Endodermal cell (in vitro differentiated cells): ENCODE data around the gene PEX11G. TPM values are rescaled to one million over a fixed set of nuclear protein-coding genes. Genes with fewer than 3 reads are reported as not detected.

Experiments
- DNase-seq: peaks from one replicate; pipeline ENCODE4 v3.0.0-alpha.2; 2017
- H3K27ac ChIP-seq: 2 replicates; pipeline ENCODE4 v1.5.1; 2013; ENCODE audit warnings: mild to moderate bottlenecking, low read depth, low read length, moderate library complexity
- H3K27me3 ChIP-seq: 2 replicates; pipeline ENCODE4 v1.6.1; 2013; ENCODE audit warnings: mild to moderate bottlenecking, low read length, moderate library complexity; ENCODE audit not compliant: insufficient read depth, control insufficient read depth, poor library complexity, severe bottlenecking
- H3K36me3 ChIP-seq: 2 replicates; pipeline ENCODE4 v1.7.0; 2013; ENCODE audit warnings: mild to moderate bottlenecking, low read length, moderate library complexity; ENCODE audit not compliant: control insufficient read depth, insufficient read depth
- H3K4me1 ChIP-seq: one replicate; pipeline ENCODE4 v1.7.0; 2013; ENCODE audit warnings: low read length; ENCODE audit not compliant: control insufficient read depth, insufficient read depth
- H3K4me3 ChIP-seq: 2 replicates; pipeline ENCODE4 v1.5.1; 2013; ENCODE audit warnings: mild to moderate bottlenecking, low read length, moderate library complexity
- H3K9ac ChIP-seq: 2 replicates; pipeline ENCODE4 v1.6.1; 2013; ENCODE audit warnings: mild to moderate bottlenecking, low read length, moderate library complexity; ENCODE audit not compliant: poor library complexity, severe bottlenecking; ENCODE audit errors: extremely low read depth
- H3K9me3 ChIP-seq: 2 replicates; pipeline ENCODE4 v1.6.1; 2013; ENCODE audit warnings: mild to moderate bottlenecking, low read length, moderate library complexity; ENCODE audit not compliant: control insufficient read depth
- H3K27ac Mint-ChIP-seq: 2 replicates; pipeline ENCODE4 v1.8.0; 2020; ENCODE audit warnings: mixed read lengths
- H3K27me3 Mint-ChIP-seq: 2 replicates; pipeline ENCODE4 v1.8.0; 2021; ENCODE audit warnings: mild to moderate bottlenecking, mixed read lengths; ENCODE audit not compliant: insufficient read depth
- H3K36me3 Mint-ChIP-seq: 2 replicates; pipeline ENCODE4 v1.8.0; 2020; ENCODE audit warnings: low read depth, mixed read lengths
- H3K4me1 Mint-ChIP-seq: 2 replicates; pipeline ENCODE4 v1.8.0; 2020; ENCODE audit warnings: mixed read lengths
- H3K4me3 Mint-ChIP-seq: 2 replicates; pipeline ENCODE4 v1.8.0; 2020; ENCODE audit warnings: mild to moderate bottlenecking, moderate library complexity, mixed read lengths
- H3K9me3 Mint-ChIP-seq: 2 replicates; pipeline ENCODE4 v1.8.0; 2020; ENCODE audit warnings: mild to moderate bottlenecking, mixed read lengths
- WGBS, 2 experiments: methylation state at CpG; one replicate each; pipeline versions ENCODE4 v1.1.5 to v1.1.7; 2013; ENCODE audit warnings: missing lambda C conversion rate in 2 of 2, mixed read lengths in 1 of 2; ENCODE audit not compliant: insufficient coverage in 1 of 2, insufficient read length in 1 of 2; 5-methylcytosine and 5-hydroxymethylcytosine counted together
- total RNA-seq, 2 donors: library from RNA; stranded (reverse); fragmentation: NEBNext Ultra II Directional in 1 of 2; extraction: Animal tissue kit (Norgen Biotek cat#: 25700) in 1 of 2; gene quantifications; 2 replicates in 1 of 2; 3 replicates in 1 of 2; pipeline ENCODE4 v1.2.1, GENCODE V29; 2021
- TF ChIP-seq, protein P1 (sequence below): fragments of 200-600 bp; sonication (generic); conservative IDR thresholded peaks from 2 replicates; pipeline ENCODE4 v1.5.0; 2021; ENCODE audit warnings: antibody characterized with exemption, mild to moderate bottlenecking

The PEX11G gene
- total RNA-seq, 2 donors from 2014 or later: 2.6 to 3.0 TPM

- Histone ChIP-seq H3K4me1 (no peaks in the 10 kb centered on the region), H3K4me3 (no peak overlapping the region), H3K9me3 (no peaks in the 10 kb centered on the region), H3K9ac (no peak overlapping the region), H3K27ac (no peak overlapping the region), H3K27me3 (no peaks in the 10 kb centered on the region), H3K36me3 (no peaks in the 10 kb centered on the region)
- Mint-ChIP-seq H3K36me3 (peaks cover 12% of the 10 kb centered on the region), H3K4me3 (no peak overlapping the region), H3K27me3 (no peaks in the 10 kb centered on the region), H3K27ac (no peak overlapping the region), H3K9me3 (no peaks in the 10 kb centered on the region), H3K4me1 (peaks cover 4% of the 10 kb centered on the region)
- TF ChIP-seq, protein P1, sequence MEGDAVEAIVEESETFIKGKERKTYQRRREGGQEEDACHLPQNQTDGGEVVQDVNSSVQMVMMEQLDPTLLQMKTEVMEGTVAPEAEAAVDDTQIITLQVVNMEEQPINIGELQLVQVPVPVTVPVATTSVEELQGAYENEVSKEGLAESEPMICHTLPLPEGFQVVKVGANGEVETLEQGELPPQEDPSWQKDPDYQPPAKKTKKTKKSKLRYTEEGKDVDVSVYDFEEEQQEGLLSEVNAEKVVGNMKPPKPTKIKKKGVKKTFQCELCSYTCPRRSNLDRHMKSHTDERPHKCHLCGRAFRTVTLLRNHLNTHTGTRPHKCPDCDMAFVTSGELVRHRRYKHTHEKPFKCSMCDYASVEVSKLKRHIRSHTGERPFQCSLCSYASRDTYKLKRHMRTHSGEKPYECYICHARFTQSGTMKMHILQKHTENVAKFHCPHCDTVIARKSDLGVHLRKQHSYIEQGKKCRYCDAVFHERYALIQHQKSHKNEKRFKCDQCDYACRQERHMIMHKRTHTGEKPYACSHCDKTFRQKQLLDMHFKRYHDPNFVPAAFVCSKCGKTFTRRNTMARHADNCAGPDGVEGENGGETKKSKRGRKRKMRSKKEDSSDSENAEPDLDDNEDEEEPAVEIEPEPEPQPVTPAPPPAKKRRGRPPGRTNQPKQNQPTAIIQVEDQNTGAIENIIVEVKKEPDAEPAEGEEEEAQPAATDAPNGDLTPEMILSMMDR: no peak
- 92 to 93% methylated on average over 7 of the region's 7 CpGs for WGBS, 2 experiments
- DNase-seq: no peak
Measured at GRCh38 chr19:7476241-7476640, 12.6 kb downstream of the PEX11G start.

DNA sequence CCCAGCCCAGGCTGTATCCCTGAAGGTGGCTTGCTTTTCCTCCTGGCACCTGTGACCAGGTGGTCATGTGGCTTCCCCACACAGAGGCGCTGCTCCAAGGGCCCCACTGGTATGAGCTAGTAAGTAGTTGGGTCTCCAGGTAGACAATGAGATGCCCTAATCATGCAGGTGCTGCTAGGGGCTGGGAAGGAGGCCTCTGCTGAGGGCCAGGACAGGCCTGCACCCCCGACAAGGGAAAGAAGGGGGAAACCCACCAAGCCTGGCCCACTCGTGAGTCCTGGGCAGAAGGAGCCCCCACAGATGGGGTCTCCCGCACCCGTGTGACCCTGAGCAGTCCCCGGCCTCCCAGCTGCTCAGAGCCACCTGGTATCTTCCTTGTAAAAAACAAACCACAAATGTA lies 13.2 kb downstream of the PEX11G start:
- no peak overlapping the region for H3K4me3 Mint-ChIP-seq
- Histone ChIP-seq H3K9me3 (no peaks in the 10 kb centered on the region), H3K9ac (no peak overlapping the region), H3K36me3 (peaks cover 3% of the 10 kb centered on the region), H3K27me3 (no peaks in the 10 kb centered on the region), H3K4me1 (no peaks in the 10 kb centered on the region), H3K27ac (no peak overlapping the region), H3K4me3 (no peak overlapping the region)
- WGBS, 2 experiments: 91 to 97% methylated on average over 5 to 6 of the region's 6 CpGs
- DNase-seq: no peak
- TF ChIP-seq, protein P1: no peak
- H3K36me3 Mint-ChIP-seq: peaks cover 12% of the 10 kb centered on the region
- no peak overlapping the region for H3K27ac Mint-ChIP-seq
- no peaks in the 10 kb centered on the region for H3K9me3 Mint-ChIP-seq
- no peaks in the 10 kb centered on the region for H3K27me3 Mint-ChIP-seq
- H3K4me1 Mint-ChIP-seq: peaks cover 3% of the 10 kb centered on the region

DNA sequence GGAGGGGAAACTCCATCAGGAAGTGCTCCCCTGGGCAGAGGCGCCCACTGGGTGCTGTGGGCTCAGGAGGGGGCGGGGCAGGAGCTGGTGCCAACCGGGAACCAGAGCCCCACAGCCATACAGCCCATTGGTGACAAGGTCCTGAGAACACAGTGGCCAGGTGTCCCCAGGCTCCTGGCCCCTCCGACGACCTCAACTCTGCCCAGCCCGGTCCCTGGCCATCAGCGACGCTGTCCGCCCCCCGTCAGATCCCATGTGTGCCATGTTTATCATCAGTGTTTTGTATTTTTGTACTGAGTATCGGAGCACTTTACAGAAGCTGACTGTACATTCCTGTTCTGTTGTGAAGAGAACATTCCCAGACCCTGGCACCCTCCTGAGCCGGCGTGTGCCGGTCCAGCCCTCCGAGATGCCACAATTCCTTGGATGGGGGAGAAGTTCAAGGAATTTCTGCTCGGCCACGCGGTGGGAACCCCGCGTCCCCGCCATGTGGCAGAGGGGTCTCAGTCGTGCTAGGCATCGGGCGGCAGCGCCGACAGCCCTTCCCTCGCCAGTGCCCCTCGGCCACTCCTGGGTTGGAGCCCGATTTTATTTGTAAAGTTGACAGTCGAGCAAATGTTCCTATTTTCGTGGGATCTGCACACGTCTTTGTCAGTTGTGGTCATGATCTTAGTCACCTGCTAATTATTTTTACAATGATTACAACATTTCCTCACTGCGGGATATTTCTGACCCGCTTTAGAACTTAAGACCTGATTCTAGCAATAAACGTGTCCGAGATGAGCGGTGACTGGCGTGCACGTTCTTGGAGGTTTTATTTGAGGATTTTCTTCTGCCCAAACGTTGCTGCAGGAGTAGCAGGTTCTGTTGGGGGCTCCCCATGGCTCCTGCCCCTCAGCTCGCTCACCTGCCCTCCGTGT lies 16.9 kb downstream of the PEX11G start:
- Histone ChIP-seq H3K9ac (no peak overlapping the region), H3K9me3 (no peaks in the 10 kb centered on the region), H3K36me3 (peaks cover 9% of the 10 kb centered on the region), H3K27ac (no peak overlapping the region), H3K4me3 (no peak overlapping the region), H3K4me1 (no peaks in the 10 kb centered on the region), H3K27me3 (no peaks in the 10 kb centered on the region)
- Mint-ChIP-seq H3K9me3 (no peaks in the 10 kb centered on the region), H3K4me1 (no peaks in the 10 kb centered on the region), H3K27me3 (no peaks in the 10 kb centered on the region), H3K27ac (no peak overlapping the region), H3K4me3 (no peak overlapping the region), H3K36me3 (peaks cover 23% of the 10 kb centered on the region)
- WGBS, 2 experiments: 91 to 92% methylated on average over 34 to 42 of the region's 42 CpGs
- no peak for DNase-seq
- TF ChIP-seq, protein P1: no peak
